GM18508 (cell line): ENCODE measurements around the gene AJAP1.

Source experiments
- ATAC-seq: cut with Tn5 transposase; IDR thresholded peaks from one replicate; pipeline ENCODE4 v1.9.1; 2021; ENCODE audit warnings: moderate number of reproducible peaks; ENCODE audit not compliant: insufficient read depth, unreplicated experiment

AJAP1 gene

GRCh38 chr1:4726620-4727341 is 72.4 kb downstream of the AJAP1 start:
- no peak for ATAC-seq

DNA sequence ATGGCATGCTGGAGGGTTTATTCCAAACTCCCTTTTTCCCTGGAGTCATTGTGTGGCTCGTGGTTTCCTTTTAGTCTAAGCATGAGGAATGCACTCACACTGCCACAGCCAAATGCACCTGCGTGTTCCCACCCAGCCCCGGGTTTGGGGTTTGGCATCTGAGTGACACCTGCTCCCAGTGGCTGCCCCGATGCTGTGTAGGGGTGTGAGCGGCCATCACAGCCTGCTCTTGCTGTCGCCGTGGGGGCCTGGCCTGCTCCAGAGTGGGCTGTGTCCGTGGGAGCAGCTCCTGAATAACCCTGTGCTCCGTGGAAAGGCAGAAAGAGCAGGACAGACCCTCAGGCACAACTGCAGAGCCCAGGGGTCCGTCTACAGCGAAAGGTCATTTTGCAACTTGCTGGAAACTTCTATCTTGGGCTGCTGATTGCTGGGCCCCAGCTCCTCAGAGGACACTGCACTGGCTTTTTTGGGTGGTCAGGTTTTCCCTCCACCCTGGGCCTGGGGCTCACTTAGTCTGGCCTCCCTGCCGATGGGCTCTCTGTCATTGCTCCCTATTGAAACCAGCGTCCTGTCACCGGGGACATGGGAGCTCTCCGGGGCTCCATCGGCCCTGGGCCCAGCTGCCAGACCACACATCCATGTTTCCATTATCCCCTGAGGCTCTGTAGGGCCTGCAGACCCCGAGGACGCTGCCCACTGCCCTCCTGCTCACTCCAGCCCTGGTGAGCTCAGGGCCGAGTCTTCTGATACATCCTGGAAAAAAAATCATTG is 74.1 kb downstream of the AJAP1 start:
- ATAC-seq, result no peak

GRCh38 chr1:4729090-4729471 is 74.7 kb downstream of the AJAP1 start:
- ATAC-seq, result no peak

GRCh38 chr1:4730078-4730477 is 75.7 kb downstream of the AJAP1 start:
- no peak for ATAC-seq

DNA sequence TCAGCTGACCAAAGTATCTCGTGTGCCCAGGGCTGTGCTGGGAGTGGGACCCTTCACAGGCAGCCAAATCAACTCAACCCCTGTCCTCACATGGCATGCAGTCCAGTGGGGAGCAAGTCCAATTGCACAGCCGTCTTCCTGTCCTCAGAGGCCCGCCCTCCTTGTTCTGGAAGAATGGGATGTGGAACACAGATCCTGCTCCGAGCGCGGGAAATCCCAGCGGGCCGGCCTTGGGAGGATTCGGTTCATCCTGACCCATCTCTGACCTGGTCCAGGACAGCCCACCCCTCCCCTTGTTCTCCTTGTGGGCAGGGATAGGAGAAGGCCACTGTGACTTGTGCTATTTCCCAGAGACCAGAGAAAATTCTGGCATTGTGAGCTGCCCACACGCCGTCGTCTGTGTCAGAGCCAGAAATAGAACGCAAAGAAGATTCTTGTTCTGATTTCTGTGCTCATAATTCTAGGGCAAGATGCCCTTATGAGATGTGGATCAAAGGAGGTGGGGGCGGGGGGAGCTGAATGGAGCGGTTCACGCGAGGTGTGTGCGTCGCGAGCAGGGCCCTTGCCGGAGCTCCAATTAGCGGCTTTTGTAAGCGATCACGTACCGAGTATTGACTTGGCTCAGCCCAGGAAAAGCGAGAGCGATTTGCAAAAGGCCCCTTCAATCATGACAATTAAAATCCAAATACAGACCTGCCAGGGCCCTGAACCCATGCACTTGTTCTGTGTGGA is 79.2 kb downstream of the AJAP1 start:
- no peak for ATAC-seq

DNA sequence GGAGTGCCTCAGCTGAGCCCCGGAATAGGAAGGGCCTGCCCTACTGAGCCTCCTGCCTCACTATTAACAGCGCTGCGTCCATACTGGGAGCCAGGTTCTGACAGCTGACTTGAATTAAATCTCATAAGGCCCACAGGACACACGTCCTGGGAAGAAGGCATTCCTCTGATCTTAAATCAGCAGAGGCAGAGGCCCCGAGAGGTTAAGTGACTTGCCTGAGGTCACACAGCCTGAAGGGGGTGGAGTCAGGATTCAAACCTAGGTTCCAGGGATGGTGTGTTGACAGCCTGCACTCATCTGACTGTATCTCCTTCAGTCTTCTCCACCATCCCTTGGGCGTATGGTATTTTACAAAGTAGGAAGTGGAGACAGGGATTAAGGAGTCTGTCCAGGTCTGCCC is 79.8 kb downstream of the AJAP1 start:
- ATAC-seq, result no peak

DNA sequence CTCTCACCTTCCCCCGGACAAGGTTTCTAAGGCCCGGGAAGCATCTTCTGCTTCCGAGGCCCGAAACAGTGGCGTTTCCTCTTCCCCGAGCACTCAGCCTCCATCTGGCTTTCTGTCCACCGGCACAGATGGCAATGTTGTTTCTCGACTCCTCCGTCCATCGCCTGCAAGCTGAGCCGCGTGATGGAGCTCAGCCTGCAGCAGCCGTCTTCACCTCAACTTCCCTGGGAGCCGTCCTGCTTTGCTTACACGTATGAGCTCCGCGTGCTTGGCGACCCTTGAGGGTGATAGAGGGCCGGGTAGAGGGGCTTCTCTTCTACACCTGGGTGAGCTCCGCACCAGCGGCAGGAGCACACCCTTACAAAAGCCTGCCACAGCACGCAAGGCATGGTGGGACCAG is 80.4 kb downstream of the AJAP1 start:
- no peak for ATAC-seq

DNA sequence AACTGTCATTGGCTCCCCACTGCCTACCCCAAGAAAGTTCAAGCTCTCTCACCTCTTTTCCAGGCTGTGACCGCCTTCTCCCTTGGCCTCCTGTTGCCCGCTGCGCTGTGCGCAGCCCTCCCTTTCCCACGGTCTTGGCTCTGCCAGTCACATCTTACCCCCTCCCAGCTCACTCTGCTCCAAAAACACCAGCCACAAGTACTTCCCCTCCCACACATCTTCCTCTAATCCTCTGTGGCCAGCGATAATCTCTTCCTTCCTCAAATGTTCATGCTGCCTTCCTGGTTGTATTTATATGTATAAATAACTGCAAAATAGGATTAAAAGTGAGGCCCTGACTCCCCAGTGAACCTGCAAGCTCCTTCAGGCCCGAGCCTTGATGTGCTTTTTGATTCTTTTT is 81.8 kb downstream of the AJAP1 start:
- no peak for ATAC-seq

GRCh38 chr1:4741876-4742423 is 87.5 kb downstream of the AJAP1 start:
- ATAC-seq, result no peak

DNA sequence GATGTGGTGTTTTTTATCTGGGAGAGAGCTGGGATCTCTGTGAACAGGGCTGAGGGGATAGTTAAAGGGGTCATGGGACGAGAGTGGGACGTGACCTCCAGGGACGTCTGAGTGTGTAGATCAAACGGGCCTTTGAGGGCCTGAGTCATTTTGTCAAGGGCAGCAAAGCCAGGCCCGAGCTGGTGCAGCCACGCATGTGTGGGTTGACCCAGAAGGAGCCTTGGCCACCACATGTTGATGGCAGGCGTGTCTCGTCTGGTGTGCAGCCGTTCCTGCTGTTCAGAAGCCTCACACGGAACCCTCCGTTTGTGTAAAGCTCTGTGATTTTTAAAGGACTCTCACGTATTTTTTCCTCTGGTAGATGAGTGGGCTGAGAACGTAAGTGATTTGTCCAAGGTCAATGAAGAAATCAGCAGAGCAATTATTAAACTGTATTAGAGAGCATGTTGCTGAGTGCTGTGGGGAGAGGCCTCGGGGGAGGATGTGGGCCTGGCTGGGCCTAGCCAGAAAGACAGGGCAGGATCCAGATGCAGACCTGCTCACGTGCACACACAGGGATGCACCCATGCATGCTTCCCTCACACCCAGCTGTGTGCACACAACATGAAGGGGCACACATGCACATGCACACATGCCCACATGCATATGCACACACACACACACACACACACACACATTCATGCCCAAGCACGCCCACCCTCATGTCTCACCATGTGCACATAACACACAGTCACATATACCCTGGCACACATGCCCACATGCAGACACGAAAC is 89.8 kb downstream of the AJAP1 start:
- ATAC-seq, result no peak

- ATAC-seq, result no peak
These were observed 91.2 kb downstream of the AJAP1 start for GRCh38 chr1:4745560-4745959.

- no peak for ATAC-seq
These were observed 95.0 kb downstream of the AJAP1 start for GRCh38 chr1:4749406-4749805.

DNA sequence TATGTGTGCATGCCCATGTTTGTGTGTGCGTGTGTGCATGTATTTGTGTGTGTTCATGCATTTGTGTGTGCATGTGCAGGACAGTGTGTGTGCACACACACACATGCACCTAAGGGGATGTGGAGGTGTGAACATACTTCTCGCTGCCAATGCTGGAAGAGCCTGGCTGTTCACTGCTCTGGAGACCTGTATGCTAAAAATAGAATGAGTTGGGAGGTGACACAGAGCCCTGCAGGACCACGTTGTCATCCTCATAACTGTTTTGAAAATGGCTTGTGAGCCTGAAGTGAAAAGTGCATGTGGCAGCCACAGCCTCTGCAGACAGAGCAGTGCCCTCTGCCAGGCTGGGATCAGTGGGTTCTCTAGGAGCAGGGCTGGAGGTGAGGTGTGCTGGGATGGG is 95.8 kb downstream of the AJAP1 start:
- ATAC-seq, result no peak

GRCh38 chr1:4752059-4752458 is 97.7 kb downstream of the AJAP1 start:
- ATAC-seq, result no peak

- ATAC-seq, result no peak
These were observed 100.4 kb downstream of the AJAP1 start for GRCh38 chr1:4754816-4755215.

- no peak for ATAC-seq
These were observed 101.0 kb downstream of the AJAP1 start for GRCh38 chr1:4755301-4755845.

- ATAC-seq, result no peak
These were observed 101.6 kb downstream of the AJAP1 start for GRCh38 chr1:4755864-4756504.

- no peak for ATAC-seq
These were observed 102.6 kb downstream of the AJAP1 start for GRCh38 chr1:4756851-4757580.

- no peak for ATAC-seq
These were observed 105.3 kb downstream of the AJAP1 start for GRCh38 chr1:4759671-4760070.
